ENCODE data around the gene ICE2.
"Not testable (repeated sequence)": the region's sequence is repeated elsewhere in the genome, so short reads cannot be mapped to it uniquely, and the experiment has no call there.

The ICE2 gene

GRCh38 chr15:60442763-60443162 is 36.2 kb downstream of the ICE2 start:
- DNase-seq (ENCODE audit: low read depth in 2 of 2) = no peak

GRCh38 chr15:60442031-60442650 is 36.8 kb downstream of the ICE2 start:
- DNase-seq (ENCODE audit: low read depth in 2 of 2) = no peak

GRCh38 chr15:60441331-60441730 is 37.6 kb downstream of the ICE2 start:
- DNase-seq (ENCODE audit: low read depth in 2 of 2) = no peak

GRCh38 chr15:60438646-60439045 is 40.3 kb downstream of the ICE2 start:
- DNase-seq (ENCODE audit: low read depth in 2 of 2) = no peak

- no peak for DNase-seq (ENCODE audit: low read depth in 2 of 2)
Measured at GRCh38 chr15:60428935-60429334, 50.0 kb downstream of the ICE2 start.

GRCh38 chr15:60426870-60427508 is 52.0 kb downstream of the ICE2 start:
- no peak for DNase-seq (ENCODE audit: low read depth in 2 of 2)

- no peak for DNase-seq (ENCODE audit: low read depth in 2 of 2)
Measured at GRCh38 chr15:60425461-60425860, 53.5 kb downstream of the ICE2 start.

- DNase-seq (ENCODE audit: low read depth in 2 of 2) = no peak
Measured at GRCh38 chr15:60424006-60424405, 54.9 kb downstream of the ICE2 start.

- DNase-seq (ENCODE audit: low read depth in 2 of 2) = no peak
Measured at GRCh38 chr15:60423537-60423936, 55.4 kb downstream of the ICE2 start.

- DNase-seq (ENCODE audit: low read depth in 2 of 2) = no peak
Measured at GRCh38 chr15:60421544-60421943, 57.4 kb downstream of the ICE2 start.

- no peak for DNase-seq (ENCODE audit: low read depth in 2 of 2)
Measured at GRCh38 chr15:60420203-60420716, 58.7 kb downstream of the ICE2 start.

- no peak for DNase-seq (ENCODE audit: low read depth in 2 of 2)
Measured at GRCh38 chr15:60419753-60420152, 59.2 kb downstream of the ICE2 start.

GRCh38 chr15:60418096-60418495 is 60.8 kb downstream of the ICE2 start:
- DNase-seq (ENCODE audit: low read depth in 2 of 2) = no peak

- DNase-seq (ENCODE audit: low read depth in 2 of 2) = no peak
Measured at GRCh38 chr15:60417112-60417511, 61.8 kb downstream of the ICE2 start.

GRCh38 chr15:60416484-60416883 is 62.5 kb downstream of the ICE2 start:
- DNase-seq (ENCODE audit: low read depth in 2 of 2) = no peak

GRCh38 chr15:60414016-60414682 is 64.8 kb downstream of the ICE2 start:
- no peak for DNase-seq (ENCODE audit: low read depth in 2 of 2)

GRCh38 chr15:60413231-60413824 is 65.6 kb downstream of the ICE2 start:
- DNase-seq (ENCODE audit: low read depth in 2 of 2) = no peak

- not testable (repeated sequence) for DNase-seq (ENCODE audit: low read depth in 2 of 2)
Measured at GRCh38 chr15:60412807-60413206, 66.1 kb downstream of the ICE2 start.

GRCh38 chr15:60411774-60412425 is 67.0 kb downstream of the ICE2 start:
- no peak for DNase-seq (ENCODE audit: low read depth in 2 of 2)

- not testable (repeated sequence) for DNase-seq (ENCODE audit: low read depth in 2 of 2)
Measured at GRCh38 chr15:60410350-60410749, 68.6 kb downstream of the ICE2 start.

- DNase-seq (ENCODE audit: low read depth in 2 of 2) = no peak
Measured at GRCh38 chr15:60408463-60408981, 70.4 kb downstream of the ICE2 start.

- no peak for DNase-seq (ENCODE audit: low read depth in 2 of 2)
Measured at GRCh38 chr15:60407415-60407805, 71.5 kb downstream of the ICE2 start.

Data from stimulated activated CD8-positive, alpha-beta memory T cell treated with anti-CD3 and anti-CD28 coated beads, Interleukin-7, amount 100 ng/mL, for 4 hours (primary cell).